ENCODE measurements around the gene PIK3C2B.
A peak's percentile ranks its signal among the peaks of the same experiment; 100 is the strongest.

Gene PIK3C2B

DNA sequence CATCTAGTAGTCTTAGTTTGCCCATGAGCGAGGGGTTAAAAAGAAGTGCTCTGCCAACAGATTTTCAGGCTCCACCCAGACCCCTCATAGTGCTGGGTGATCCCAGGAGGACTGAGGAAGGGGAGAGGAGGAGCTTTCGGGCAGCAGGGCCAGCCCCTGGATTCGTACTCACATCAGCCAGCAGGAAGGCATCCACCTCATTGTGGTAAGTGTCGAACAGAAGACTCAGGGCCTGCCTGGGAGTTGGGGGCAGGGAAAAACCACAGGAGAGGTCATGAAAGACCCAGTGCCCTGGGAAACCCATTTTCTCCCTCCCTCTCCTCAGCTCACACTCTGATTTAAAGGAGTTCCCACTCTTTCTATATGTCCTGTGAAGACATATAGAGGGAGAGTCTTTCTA lies 34.9 kb downstream of the PIK3C2B start:
- DNase-seq = no peak

DNA sequence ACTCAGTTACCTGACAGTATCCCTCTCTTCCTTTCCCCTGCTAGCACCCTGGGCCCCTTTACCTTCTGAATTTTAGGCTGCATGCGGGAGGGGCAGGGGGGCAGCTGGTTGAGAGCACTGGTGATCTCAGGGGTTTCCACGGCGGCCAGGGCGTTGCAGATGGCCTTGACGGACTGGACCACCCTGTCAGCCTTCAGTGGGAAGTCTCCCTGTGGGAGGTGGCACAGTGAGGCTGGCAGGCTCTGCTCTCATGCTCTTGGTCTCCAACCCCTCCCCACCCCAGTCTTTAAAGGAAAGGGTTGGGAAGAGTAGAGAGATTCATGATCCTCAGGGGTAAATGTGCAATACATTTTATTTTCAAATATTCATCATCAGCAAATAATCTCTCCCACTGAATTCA lies 36.9 kb downstream of the PIK3C2B start:
- no peak for DNase-seq

DNA sequence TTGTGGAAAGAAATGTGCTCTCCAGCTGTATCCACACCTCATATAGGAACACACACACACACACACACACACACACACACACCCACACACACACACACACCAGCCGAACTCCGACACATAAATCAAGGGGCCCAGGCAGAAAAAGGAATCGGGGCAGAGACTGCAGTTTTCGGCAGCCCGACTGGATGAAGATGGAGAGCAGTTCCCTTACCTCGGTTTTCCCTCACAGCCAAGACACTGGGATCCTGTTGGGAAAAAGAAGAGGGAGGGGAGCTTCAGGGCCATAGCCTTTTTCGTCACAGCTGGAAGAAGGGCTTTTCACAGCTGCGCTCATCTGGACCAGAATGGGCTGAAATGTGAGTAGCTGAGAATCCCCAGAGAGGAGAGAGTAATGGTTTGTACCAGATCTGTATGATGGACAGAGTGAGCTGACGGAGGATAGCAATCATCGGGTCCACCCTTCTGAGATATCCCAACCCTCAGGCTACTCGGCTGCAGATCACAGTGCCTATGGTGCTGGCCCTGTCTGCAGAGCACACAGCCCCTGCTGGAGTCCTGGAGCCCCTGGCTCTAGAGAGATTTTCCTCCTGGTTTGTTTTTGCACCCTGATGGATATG lies 37.7 kb downstream of the PIK3C2B start:
- DNase-seq = no peak

DNA sequence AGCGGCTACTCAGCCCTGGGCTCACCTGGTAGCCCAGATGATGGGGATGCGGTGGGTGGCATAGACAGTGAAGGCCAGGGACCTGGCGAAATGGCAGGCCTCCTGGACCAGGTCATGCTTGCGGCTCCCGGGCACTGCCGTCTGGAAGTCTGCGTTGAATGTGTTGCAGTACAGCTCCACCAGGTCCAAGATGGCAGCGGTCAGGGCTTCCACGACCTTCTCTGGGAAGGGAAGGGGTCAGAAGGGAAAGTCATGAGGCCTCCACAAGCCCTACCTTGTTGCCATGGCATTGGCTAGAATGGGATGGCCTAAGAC lies 38.8 kb downstream of the PIK3C2B start:
- no peak for DNase-seq

DNA sequence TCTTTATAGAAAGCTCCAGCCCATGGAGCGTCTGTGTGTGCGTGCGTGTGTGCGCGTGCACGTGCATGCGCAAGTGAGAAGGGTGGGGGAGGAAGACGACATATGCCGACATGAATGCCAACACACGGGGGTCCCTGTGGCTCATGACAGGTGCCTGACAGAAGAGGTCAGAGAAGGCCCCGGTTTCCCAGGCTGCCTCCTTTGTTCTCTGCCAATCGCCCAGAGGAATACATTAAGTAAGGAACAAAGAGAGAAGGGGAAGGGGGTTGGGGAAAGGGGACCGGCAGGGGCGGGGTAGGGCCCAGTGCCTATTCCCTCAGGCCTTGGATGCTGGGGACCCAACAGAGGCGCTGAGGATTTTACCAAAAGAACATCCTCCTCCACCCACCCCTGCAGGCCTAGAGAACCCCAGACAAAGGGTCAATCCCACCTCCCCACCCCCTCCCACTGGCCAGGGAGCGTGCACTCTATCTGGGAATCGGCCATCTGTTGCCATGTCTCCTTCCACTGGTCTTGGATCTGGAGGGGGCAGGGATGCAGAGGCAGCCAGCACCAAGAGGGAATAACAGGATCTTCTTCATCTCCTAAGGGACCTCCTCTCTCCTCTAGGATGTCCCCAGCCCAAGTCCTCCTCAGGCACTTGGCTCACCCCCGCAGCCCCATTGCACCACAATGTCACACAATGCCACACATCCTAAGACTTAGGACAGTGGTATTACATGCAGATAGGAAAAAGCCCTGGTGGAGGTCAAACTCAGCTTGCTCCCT lies 39.4 kb downstream of the PIK3C2B start:
- no peak for DNase-seq

DNA sequence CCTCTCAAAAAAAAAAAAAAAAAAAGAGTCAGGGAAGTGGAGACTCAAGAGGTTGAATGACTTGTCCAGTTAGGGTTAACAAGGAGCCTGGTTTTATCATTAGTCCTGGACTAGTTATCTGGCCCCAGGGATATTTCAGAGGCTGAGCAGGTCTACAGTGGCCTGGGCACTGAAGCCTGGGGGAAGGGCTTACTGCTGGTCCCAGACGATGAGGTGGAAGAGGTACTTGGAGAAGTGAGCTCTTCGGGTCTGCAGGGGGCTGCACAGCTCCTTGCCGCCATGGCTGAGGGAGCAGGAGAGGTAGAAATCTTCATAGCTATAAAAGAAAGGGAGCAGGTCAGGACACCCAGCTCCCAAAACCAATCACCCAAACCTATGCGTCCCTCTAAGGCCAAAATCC lies 40.1 kb downstream of the PIK3C2B start:
- no peak for DNase-seq

DNA sequence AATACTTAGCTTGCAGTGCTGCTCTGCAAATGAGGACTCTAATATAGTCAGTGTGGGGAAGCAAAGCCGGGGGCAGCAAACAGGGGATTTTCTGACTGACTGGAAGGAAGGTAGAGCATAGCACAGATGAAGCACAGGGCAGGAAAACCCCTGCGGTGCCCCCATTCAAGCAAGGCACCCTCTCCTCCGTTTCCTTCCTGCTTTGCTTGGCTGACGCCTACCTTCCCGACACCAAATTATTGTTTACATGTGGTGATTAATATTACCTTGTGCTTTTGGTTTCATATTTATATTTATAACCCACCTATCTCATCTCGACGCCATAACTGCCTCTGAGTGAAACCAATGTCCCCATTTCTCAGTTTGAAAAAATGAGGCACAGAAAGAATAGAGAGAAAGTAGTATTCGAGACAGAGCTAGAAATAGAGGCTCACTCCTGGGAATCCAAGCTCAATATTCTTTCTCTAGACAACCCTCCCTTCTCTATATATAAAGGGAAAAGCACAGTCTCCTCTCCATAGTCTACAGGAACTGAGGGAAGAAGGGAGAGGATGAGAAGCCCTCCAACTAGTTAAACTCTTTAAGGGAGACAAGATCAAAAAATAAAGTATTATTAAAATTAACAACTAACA lies 41.3 kb downstream of the PIK3C2B start:
- no peak for DNase-seq

DNA sequence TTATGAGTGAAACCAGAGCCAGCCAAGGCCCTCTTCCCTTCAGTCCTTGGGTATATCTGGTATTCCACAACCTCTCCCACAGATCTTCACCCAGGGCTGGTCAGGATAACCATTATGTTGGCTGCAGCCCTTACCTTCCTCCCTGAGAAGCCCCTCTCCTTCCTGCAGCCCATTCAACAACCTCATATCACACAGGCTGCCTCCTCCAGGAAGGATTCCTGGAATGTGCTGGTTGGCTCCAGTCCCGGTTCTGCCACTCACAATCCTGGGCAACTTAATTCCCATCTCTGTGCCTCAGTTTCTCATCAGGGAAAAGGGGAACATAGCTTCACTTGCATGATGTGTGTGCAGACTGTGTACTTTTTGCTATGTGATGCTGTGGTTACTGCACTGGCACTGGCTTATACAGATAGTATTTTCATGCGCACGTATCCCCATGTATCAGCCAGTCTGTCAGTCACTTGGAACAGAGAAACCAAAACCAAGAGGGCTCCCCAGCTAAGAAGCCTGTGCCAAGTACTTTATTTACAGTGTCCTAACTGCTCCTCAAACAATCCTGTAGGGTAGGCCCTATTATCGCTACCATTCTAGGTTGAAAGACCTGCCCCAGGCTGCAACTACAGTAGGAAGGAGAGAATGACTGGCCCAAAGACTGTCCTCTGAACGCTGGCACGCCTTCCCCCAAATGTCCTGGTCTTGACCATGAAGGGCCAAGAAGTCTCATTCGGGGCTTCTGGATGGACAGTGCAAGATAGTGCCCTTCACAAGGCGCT lies 43.1 kb downstream of the PIK3C2B start:
- no peak for DNase-seq

DNA sequence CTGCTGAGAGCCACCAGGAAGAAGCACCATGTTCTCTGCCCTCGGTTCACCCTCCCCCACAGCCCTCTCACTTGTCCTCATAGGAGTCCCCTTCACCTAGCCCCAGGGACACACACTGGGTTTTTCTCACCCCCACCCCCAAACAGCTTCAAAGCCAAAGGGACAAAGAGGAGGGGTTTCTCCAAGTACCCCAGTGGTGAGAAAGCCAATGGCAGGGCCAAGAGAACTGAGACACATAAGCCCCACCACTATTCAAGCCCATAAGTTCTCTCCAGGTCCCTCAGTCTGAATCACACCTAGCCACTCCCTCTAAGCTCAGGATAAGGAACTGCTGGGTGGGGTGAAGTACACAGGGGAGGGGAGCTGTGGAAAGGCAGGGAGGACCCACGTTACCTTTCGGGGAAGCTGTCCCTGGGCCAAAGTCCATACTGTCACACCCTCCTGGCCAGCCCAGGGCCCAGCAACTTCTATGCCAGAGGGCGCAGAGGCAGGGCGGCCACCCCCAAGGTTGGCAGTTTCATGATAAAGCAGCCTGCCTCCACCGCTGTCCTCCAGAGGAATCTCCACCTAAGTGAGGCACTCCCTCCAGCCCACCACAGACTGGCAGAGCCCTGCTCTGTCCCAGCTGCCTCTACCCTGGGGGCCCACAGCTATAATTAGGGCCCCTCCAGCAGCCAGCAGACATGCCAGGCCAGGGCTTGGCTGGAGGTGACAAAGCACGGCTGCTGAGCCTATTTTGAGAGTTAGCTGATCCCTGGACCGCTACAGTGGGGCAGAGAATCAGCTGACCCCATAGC lies 43.9 kb downstream of the PIK3C2B start:
- no peak for DNase-seq

DNA sequence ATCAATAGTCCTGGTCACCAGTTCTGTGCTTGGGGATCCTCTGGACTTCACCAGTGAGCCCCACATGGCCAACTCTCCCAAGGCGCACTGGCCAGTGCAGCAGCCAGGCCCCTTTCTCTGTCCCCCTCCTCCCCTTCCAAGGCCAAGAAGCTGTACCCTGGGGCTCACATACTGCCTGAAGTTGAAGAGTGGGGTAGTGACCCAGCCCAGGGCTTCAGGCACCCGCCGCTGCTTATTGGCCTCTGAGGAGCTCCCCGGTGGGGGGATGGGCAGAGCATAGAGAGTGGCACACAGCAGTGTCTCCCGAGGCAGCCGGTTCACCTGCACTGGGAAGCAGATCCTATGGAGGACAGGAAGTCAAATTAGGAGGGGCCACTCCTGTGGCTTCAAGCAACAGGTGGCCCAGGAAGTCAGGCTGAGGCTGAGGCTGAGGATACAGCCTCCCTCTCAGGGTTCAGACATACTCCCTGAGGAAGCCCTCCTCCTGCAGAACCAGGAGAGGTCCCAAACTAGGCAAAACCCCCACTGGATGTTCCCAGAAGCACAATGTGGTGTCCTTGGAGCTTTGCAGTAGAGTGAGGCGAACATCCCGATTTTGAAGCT lies 44.8 kb downstream of the PIK3C2B start:
- no peak for DNase-seq

DNA sequence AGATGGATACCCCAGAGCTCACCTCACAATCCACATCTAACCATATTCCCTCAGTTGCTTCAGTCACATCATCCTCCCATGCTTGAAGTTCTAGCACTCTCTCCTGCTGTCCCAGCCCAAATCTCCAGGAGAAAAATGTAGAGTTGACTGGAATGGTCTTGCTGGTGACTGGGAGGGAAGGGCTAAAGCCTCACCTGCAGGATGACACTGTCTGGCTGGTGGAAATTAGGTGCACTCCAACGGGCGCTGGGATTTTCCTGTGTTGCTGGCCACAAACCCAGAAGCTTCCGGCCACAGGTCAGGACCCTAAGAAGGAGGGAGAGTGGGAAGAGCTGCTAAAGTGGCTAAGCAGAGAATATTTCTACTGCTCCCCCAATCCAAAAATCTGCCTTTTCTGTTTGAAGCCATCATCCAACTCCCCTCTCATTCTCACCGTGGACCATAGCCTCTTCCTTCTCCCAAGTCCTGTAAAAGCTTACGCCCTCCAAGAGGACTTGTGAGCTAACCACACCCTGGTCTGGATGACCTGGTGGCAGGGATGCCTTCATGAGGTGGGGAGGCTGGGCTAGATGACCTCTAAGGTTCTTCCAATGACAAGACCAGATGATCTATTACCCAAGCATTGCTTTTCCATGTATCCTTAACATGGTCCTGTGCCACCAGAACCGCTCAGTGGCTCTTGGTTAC lies 45.5 kb downstream of the PIK3C2B start:
- no peak for DNase-seq

DNA sequence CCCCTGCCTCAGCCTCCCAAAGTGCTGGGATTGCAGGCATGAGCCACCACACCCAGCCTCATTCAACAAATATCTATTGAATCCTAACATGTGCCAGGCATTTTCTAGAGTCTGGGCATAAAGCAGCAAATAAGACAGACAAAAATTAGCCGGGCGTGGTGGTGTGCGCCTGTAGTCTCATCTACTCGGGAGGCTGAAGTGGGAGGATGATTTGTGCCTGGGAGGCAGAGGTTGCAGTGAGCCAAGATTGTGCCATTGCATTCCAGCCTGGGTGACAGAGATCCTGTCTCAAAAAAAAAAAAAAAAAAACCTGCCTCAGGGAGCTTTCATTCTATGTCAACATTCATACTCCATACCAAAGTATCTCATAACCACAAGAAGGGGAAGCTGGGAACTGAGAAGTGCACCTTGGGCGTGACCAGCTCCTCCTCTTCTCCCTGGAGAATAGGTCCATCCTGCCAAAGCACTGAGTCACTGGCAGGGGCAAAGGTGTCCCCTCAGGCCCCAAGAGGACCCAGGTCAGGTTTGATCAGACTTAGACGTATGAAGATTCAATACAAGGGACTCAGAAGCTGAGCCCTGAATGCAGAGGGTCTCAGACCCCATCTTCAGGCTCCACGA lies 46.2 kb downstream of the PIK3C2B start:
- no peak for DNase-seq

DNA sequence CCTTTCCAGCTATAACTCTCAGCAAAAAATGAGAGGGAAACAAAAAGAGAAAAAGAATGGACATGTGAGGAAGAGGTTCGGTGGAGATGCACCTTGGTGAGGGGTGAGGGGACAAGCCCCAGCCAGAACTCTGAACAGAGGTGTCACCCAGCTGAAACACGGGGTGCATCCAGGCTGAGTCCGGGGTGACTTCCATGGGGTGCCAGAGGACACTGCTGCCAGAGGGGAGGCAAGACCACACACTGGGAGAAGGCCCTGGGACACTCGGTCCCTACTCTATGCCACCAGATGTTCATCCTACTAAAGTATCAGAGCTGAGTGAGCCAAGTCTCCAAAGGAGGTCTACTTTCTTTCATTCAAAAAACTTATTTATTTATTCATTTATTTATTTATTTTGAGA lies 46.9 kb downstream of the PIK3C2B start:
- DNase-seq = no peak

DNA sequence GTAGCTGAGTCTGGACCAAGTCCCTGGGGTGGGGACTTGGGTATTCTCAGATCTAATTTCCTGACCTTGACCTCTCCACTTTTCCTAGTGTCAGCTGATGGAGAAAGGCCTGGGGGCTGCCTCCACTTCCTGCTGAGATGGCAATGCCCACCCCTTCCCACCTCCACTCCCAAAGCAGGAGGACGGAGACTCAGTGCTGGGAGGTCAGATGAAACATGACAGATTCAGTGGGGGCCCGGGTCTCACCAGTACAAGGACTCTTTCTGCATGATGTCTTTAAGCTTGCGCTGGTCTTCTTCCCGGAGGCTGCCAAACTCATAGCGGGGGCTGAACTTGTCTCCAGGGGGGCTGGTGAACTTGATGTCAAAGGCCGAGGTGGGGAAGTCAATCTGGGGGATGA lies 47.4 kb downstream of the PIK3C2B start:
- DNase-seq = no peak

DNA sequence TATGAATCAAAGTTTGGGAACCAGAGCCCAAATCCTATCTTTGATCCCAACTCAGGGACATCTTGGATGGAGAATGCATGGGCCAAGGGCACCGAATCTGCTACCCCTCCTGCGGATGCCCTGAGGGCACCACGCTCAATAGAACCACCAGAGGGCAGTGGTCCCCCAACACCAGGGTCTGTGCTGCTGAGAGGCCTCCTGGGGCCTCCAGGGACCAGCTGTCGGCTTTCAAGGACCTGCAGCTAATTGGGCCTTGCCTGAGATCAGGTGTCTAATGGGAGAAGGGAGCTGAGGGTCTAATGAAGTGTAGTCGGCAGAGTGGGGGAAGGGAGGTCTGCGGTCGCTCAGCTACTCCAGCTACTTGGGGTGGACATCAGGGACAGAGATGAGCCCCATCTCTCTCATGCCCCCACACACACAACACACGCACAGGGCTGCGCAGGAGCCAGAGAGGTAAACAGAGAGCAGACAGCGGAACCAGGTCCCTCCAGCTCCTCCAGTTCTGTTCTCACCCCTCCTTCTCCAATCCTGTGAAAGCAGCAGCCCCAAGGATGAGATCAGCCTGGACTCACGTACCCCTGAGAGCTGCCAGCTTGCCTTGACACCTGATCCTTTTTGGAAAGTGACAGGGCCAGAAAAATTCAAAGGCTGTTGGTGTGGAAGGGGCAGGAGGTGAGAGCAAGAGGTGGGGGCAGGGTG lies 48.0 kb downstream of the PIK3C2B start:
- no peak for DNase-seq

DNA sequence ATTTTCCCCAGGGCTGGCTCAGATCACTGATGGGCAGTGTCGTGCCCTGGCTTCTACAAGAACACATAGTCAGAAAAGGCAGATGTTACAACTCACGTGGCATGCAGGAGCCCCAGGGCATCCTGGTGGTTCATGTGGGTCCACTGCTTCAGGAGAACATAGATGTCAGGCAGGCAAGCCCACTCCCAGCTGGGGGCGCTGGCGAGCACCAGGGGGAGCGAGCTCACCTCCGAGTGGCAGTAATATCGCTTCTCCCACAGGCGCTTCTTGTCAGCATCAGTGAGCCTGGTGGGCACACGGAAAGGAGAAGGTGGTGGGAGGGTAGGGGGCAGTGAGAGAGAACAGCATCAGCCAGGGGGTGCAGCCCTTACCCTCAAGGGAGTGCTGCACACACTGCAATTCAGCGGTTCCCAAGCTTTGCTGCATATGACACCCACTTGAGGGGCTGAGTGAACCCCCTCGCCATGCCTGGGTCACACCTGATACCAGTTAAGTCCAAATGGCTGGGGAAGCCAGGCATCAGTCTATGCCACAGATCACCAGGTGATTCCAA lies 48.7 kb downstream of the PIK3C2B start:
- DNase-seq = peak; percentile 24
